H1 (cell line): ENCODE results near the gene AMN. TPM values are rescaled to one million over a fixed set of nuclear protein-coding genes. Genes with fewer than 3 reads are reported as not detected.

Source experiments
- USF2 ChIP-seq: IDR thresholded peaks from 2 replicates; pipeline ENCODE4 v1.6.1; 2011; ENCODE audit warnings: low read length, improper control_type of control experiment
- polyA plus RNA-seq, 7 experiments: library from polyadenylated mRNA; depleted of rRNA in 3 of 7; stranded (reverse) in 5 of 7; unstranded in 2 of 7; fragments of >200 nt in 5 of 7; fragments of 200-250 nt in 2 of 7; gene quantifications; 1 replicate in 5 of 7; 2 replicates in 1 of 7; 4 replicates in 1 of 7; pipeline versions ENCODE4 v1.2.1 to v1.2.3, GENCODE V29; 2011 to 2013; ENCODE audit warnings: missing spikeins in 2 of 7, mixed read lengths in 2 of 7
- total RNA-seq: library from RNA; stranded (reverse); fragmentation: NEBNext Ultra II Directional; extraction: Animal tissue kit (Norgen Biotek cat#: 25700); gene quantifications from 2 replicates; pipeline ENCODE4 v1.2.1, GENCODE V29; 2021

AMN gene
- total and polyA plus RNA-seq, 2 of the 8 experiments (the other 6 are each of a cell fraction or from before 2014, with no cell fraction given) = 0.77 to 1.5 TPM

GRCh38 chr14:102943454-102943853 is 21.0 kb downstream of the AMN start (continued):
- no peak for TF ChIP-seq USF2
